Nephron progenitor cell (in vitro differentiated cells): Measurements from ENCODE around the gene AJAP1.

Experiments used
- DNase-seq: peaks from one replicate; pipeline ENCODE4 v3.0.0; 2021
- H3K27ac Mint-ChIP-seq: 2 replicates; pipeline ENCODE4 v1.8.0; 2021; ENCODE audit warnings: mild to moderate bottlenecking, moderate library complexity, mixed read lengths
- H3K27me3 Mint-ChIP-seq: 2 replicates; pipeline ENCODE4 v1.8.0; 2021; ENCODE audit warnings: mild to moderate bottlenecking, low read depth, mixed read lengths; ENCODE audit not compliant: poor library complexity
- H3K36me3 Mint-ChIP-seq: 2 replicates; pipeline ENCODE4 v1.8.0; 2021; ENCODE audit warnings: low read depth, mixed read lengths
- H3K4me1 Mint-ChIP-seq: 2 replicates; pipeline ENCODE4 v1.8.0; 2021; ENCODE audit warnings: mixed read lengths
- H3K4me3 Mint-ChIP-seq: 2 replicates; pipeline ENCODE4 v1.8.0; 2021; ENCODE audit warnings: mild to moderate bottlenecking, moderate library complexity, mixed read lengths
- H3K9me3 Mint-ChIP-seq: 2 replicates; pipeline ENCODE4 v1.8.0; 2021; ENCODE audit warnings: mild to moderate bottlenecking, moderate library complexity, mixed read lengths
- CTCF ChIP-seq: fragments of 200-600 bp; sonication (generic); IDR thresholded peaks from 2 replicates; pipeline ENCODE4 v1.5.0; 2021; ENCODE audit warnings: antibody characterized with exemption

Gene AJAP1

GRCh38 chr1:4797016-4797410, 142.6 kb downstream of the AJAP1 start:
- Mint-ChIP-seq H3K27ac (no peak overlapping the region), H3K4me1 (peaks cover 6% of the 10 kb centered on the region), H3K27me3 (peaks cover 19% of the 10 kb centered on the region), H3K9me3 (peaks cover 23% of the 10 kb centered on the region), H3K4me3 (no peak overlapping the region), H3K36me3 (no peaks in the 10 kb centered on the region)
- no peak for TF ChIP-seq CTCF
- no peak for DNase-seq

GRCh38 chr1:4797429-4797828, 143.0 kb downstream of the AJAP1 start:
- Mint-ChIP-seq H3K36me3 (no peaks in the 10 kb centered on the region), H3K27ac (no peak overlapping the region), H3K9me3 (peaks cover 25% of the 10 kb centered on the region), H3K4me3 (no peak overlapping the region), H3K27me3 (peaks cover 19% of the 10 kb centered on the region), H3K4me1 (peaks cover 6% of the 10 kb centered on the region)
- no peak for TF ChIP-seq CTCF
- DNase-seq = no peak

GRCh38 chr1:4801192-4801924, 146.9 kb downstream of the AJAP1 start:
- DNase-seq = no peak
- H3K27ac Mint-ChIP-seq = no peak overlapping the region
- no peaks in the 10 kb centered on the region for H3K36me3 Mint-ChIP-seq
- peaks cover 30% of the 10 kb centered on the region for H3K9me3 Mint-ChIP-seq
- H3K4me1 Mint-ChIP-seq = peaks cover 5% of the 10 kb centered on the region
- TF ChIP-seq CTCF = no peak
- H3K4me3 Mint-ChIP-seq = no peak overlapping the region
- H3K27me3 Mint-ChIP-seq = peaks cover 19% of the 10 kb centered on the region

GRCh38 chr1:4802024-4802423, 147.6 kb downstream of the AJAP1 start:
- TF ChIP-seq CTCF = no peak
- Mint-ChIP-seq H3K4me1 (no peaks in the 10 kb centered on the region), H3K9me3 (peaks cover 31% of the 10 kb centered on the region), H3K27ac (no peak overlapping the region), H3K36me3 (no peaks in the 10 kb centered on the region), H3K4me3 (no peak overlapping the region), H3K27me3 (peaks cover 19% of the 10 kb centered on the region)
- DNase-seq = no peak

GRCh38 chr1:4803335-4803734, 148.9 kb downstream of the AJAP1 start:
- peaks cover 35% of the 10 kb centered on the region for H3K9me3 Mint-ChIP-seq
- peaks cover 19% of the 10 kb centered on the region for H3K27me3 Mint-ChIP-seq
- H3K4me1 Mint-ChIP-seq = no peaks in the 10 kb centered on the region
- no peak overlapping the region for H3K4me3 Mint-ChIP-seq
- H3K36me3 Mint-ChIP-seq = no peaks in the 10 kb centered on the region
- no peak for TF ChIP-seq CTCF
- DNase-seq = no peak
- H3K27ac Mint-ChIP-seq = no peak overlapping the region

GRCh38 chr1:4805987-4806386, 151.6 kb downstream of the AJAP1 start:
- H3K4me1 Mint-ChIP-seq = no peaks in the 10 kb centered on the region
- H3K9me3 Mint-ChIP-seq = peaks cover 42% of the 10 kb centered on the region
- H3K27ac Mint-ChIP-seq = no peak overlapping the region
- no peak overlapping the region for H3K4me3 Mint-ChIP-seq
- no peak for DNase-seq
- H3K27me3 Mint-ChIP-seq = peaks cover 10% of the 10 kb centered on the region
- no peak for TF ChIP-seq CTCF
- H3K36me3 Mint-ChIP-seq = no peaks in the 10 kb centered on the region
